ENCODE data around the gene CYP1A2. TPM values are rescaled to one million over a fixed set of nuclear protein-coding genes. Genes with fewer than 3 reads are reported as not detected.

Gene CYP1A2
- total RNA-seq, 3 donors from 2014 or later: not detected

- H3K36me3 ChIP-seq: no peaks in the 10 kb centered on the region
- H3K9me3 ChIP-seq: no peaks in the 10 kb centered on the region
- DNase-seq (ENCODE audit: low spot score in 2 of 2): no peak
- TF ChIP-seq POLR2AphosphoS5 (IDR thresholded peaks at IDR 0.05): no peak
- no peak for TF ChIP-seq POLR2A (IDR thresholded peaks at IDR 0.05)
- TF ChIP-seq CTCF (IDR thresholded peaks at IDR 0.05): no peak
- H3K27ac ChIP-seq: no peak overlapping the region
- no peak overlapping the region for H3K4me3 ChIP-seq
- H3K4me1 ChIP-seq: no peaks in the 10 kb centered on the region
- H3K27me3 ChIP-seq: no peaks in the 10 kb centered on the region
- intact Hi-C loops (cut with DNase I; ENCODE audit: low total_unique reads): no loop called here
These were observed 3.4 kb downstream of the CYP1A2 start for GRCh38 chr15:74752011-74752410.

- DNase-seq (ENCODE audit: low spot score in 2 of 2): no peak
- Histone ChIP-seq H3K36me3 (no peaks in the 10 kb centered on the region), H3K4me1 (no peaks in the 10 kb centered on the region), H3K27me3 (no peaks in the 10 kb centered on the region), H3K9me3 (no peaks in the 10 kb centered on the region), H3K27ac (no peak overlapping the region), H3K4me3 (no peak overlapping the region)
- TF ChIP-seq CTCF (IDR thresholded peaks at IDR 0.05) (no peak), POLR2AphosphoS5 (IDR thresholded peaks at IDR 0.05) (no peak), POLR2A (IDR thresholded peaks at IDR 0.05) (no peak)
- intact Hi-C loops (cut with DNase I; ENCODE audit: low total_unique reads): no loop called here
These were observed 3.9 kb downstream of the CYP1A2 start for GRCh38 chr15:74752531-74752930.

DNA sequence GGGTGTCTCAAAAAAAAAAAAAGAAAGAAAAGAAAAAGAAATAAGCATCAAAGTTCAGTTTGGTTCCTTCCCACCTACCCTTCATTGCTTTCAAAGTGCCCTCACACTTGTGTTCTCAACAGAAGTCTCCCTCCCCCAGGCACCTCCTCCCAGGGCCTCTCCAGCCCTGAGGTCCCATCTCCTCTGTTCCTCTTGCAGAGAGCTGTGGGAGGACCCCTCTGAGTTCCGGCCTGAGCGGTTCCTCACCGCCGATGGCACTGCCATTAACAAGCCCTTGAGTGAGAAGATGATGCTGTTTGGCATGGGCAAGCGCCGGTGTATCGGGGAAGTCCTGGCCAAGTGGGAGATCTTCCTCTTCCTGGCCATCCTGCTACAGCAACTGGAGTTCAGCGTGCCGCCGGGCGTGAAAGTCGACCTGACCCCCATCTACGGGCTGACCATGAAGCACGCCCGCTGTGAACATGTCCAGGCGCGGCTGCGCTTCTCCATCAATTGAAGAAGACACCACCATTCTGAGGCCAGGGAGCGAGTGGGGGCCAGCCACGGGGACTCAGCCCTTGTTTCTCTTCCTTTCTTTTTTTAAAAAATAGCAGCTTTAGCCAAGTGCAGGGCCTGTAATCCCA, 6.1 kb downstream of the CYP1A2 start:
- intact Hi-C loops (cut with DNase I; ENCODE audit: low total_unique reads): no loop called here
- DNase-seq (ENCODE audit: low spot score in 2 of 2): no peak
- Histone ChIP-seq H3K36me3 (no peaks in the 10 kb centered on the region), H3K27ac (no peak overlapping the region), H3K4me3 (no peak overlapping the region), H3K4me1 (no peaks in the 10 kb centered on the region), H3K9me3 (no peaks in the 10 kb centered on the region), H3K27me3 (no peaks in the 10 kb centered on the region)
- TF ChIP-seq POLR2AphosphoS5 (IDR thresholded peaks at IDR 0.05): no peak
- no peak for TF ChIP-seq POLR2A (IDR thresholded peaks at IDR 0.05)
- no peak for TF ChIP-seq CTCF (IDR thresholded peaks at IDR 0.05)

DNA sequence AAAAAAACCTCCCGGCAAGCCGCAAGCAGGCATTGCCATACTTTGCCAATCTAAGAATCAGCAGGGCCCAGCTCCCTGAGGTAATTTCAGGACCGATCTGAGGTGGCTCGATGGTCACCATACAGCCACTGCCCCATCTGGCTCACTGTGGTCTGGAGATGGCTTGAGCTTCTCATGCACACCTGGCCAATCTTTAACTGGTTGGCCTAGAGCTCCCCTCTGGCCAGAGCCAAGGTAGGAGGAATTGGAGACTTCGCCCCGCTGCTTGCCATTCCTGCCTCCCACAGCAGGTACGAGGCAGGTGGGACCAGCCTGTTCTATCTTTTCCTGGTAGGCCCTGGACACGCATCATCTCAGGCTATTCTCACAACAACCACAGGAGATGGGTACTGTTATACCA, 10.1 kb downstream of the CYP1A2 start:
- no peaks in the 10 kb centered on the region for H3K36me3 ChIP-seq

DNA sequence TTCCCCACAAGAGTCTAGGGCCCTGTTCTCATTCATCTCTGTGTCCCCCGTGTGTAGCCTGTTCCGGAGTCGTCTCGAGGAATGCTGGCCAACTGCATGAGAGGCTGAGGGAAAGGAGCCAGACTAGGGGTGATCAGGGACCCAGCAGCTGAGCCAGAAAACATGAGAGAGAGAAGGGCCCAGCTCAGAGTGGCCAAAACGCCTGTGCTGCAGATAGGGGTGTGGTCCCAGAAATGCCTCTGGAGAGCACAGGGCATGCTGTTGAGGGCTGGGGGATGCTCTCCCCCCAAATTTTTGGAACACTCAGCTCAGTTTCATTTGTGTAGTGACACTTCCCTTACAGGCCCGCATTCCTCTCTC, 14.1 kb downstream of the CYP1A2 start:
- intact Hi-C loops (cut with DNase I; ENCODE audit: low total_unique reads): loop anchor here (5.0 kb wide), 1 partner anchor 130 kb away; no protein-coding TSS in a partner anchor
- Histone ChIP-seq H3K27me3 (no peaks in the 10 kb centered on the region), H3K36me3 (no peaks in the 10 kb centered on the region), H3K9me3 (no peaks in the 10 kb centered on the region), H3K4me3 (no peak overlapping the region), H3K27ac (no peak overlapping the region), H3K4me1 (no peaks in the 10 kb centered on the region)
- no peak for DNase-seq (ENCODE audit: low spot score in 2 of 2)
- TF ChIP-seq CTCF (IDR thresholded peaks at IDR 0.05) (no peak), POLR2A (IDR thresholded peaks at IDR 0.05) (no peak), POLR2AphosphoS5 (IDR thresholded peaks at IDR 0.05) (no peak)

More for the DNA sequence above, 10.1 kb downstream of the CYP1A2 start:
- Histone ChIP-seq H3K27me3 (no peaks in the 10 kb centered on the region), H3K4me1 (no peaks in the 10 kb centered on the region), H3K9me3 (no peaks in the 10 kb centered on the region), H3K4me3 (no peak overlapping the region), H3K27ac (no peak overlapping the region)
- TF ChIP-seq POLR2A (IDR thresholded peaks at IDR 0.05) (no peak), POLR2AphosphoS5 (IDR thresholded peaks at IDR 0.05) (no peak), CTCF (IDR thresholded peaks at IDR 0.05) (no peak)
- intact Hi-C loops (cut with DNase I; ENCODE audit: low total_unique reads): no loop called here
- no peak for DNase-seq (ENCODE audit: low spot score in 2 of 2)
